Tibial artery (tissue), 4 donors: ENCODE measurements around the gene TMCC2.

Experiments used
- DNase-seq, 2 donors: peaks; one replicate each; pipeline ENCODE4 v3.0.0-alpha.2; 2019
- H3K27ac ChIP-seq, 2 donors: fragments of 200-600 bp; sonication (generic) in 1 of 2; 1 replicate in 1 of 2; 2 replicates in 1 of 2; pipeline ENCODE4 v1.5.1; 2018 to 2019; ENCODE audit warnings: mild to moderate bottlenecking in 1 of 2
- H3K27me3 ChIP-seq, 2 donors: fragments of 200-600 bp; sonication (generic) in 1 of 2; one replicate each; pipeline versions ENCODE4 v1.5.1 to v1.6.0; 2016 to 2019
- H3K36me3 ChIP-seq, 3 donors: fragments of 200-600 bp; sonication (generic) in 2 of 3; one replicate each; pipeline ENCODE4 v1.5.1; 2016 to 2019; ENCODE audit warnings: mild to moderate bottlenecking in 2 of 3
- H3K4me1 ChIP-seq, 4 donors: fragments of 200-600 bp; sonication (generic) in 2 of 4; 1 replicate in 3 of 4; 2 replicates in 1 of 4; pipeline ENCODE4 v1.5.1; 2016 to 2019
- H3K4me3 ChIP-seq, 2 donors: fragments of 200-600 bp; sonication (generic) in 1 of 2; 1 replicate in 1 of 2; 2 replicates in 1 of 2; pipeline ENCODE4 v1.5.1; 2018 to 2019; ENCODE audit warnings: mild to moderate bottlenecking in 2 of 2
- H3K9me3 ChIP-seq, 3 donors: fragments of 200-600 bp; sonication (generic) in 1 of 3; one replicate each; pipeline ENCODE4 v1.5.1; 2016 to 2019
- CTCF ChIP-seq, 2 experiments: fragments of 200-600 bp in 1 of 2; fragments of 450-650 bp in 1 of 2; IDR thresholded peaks; one replicate each; pipeline ENCODE4 v1.5.1; 2017 to 2019; ENCODE audit warnings: antibody characterized with exemption in 2 of 2, mild to moderate bottlenecking in 1 of 2, moderate library complexity in 1 of 2
- intact Hi-C: fragments of 100-400 bp; cut with DNase I; formaldehyde crosslinking; loops from one replicate; pipeline ENCODE4 v1.15.0; 2023; ENCODE audit warnings: low total_unique reads

The TMCC2 gene

GRCh38 chr1:205263580-205264190 lies 35.9 kb downstream of the TMCC2 start:
- Histone ChIP-seq H3K27ac (no peak overlapping the region), H3K4me3 (no peak overlapping the region), H3K27me3 (no peaks in the 10 kb centered on the region), H3K36me3 (peaks cover 0 to under 1% (median 0%) of the 10 kb centered on the region in 3 donors), H3K4me1 (no peaks in the 10 kb centered on the region), H3K9me3 (no peaks in the 10 kb centered on the region)
- no peak for DNase-seq
- no peak for TF ChIP-seq CTCF (IDR thresholded peaks at IDR 0.05)
- intact Hi-C loops = no loop called here

DNA sequence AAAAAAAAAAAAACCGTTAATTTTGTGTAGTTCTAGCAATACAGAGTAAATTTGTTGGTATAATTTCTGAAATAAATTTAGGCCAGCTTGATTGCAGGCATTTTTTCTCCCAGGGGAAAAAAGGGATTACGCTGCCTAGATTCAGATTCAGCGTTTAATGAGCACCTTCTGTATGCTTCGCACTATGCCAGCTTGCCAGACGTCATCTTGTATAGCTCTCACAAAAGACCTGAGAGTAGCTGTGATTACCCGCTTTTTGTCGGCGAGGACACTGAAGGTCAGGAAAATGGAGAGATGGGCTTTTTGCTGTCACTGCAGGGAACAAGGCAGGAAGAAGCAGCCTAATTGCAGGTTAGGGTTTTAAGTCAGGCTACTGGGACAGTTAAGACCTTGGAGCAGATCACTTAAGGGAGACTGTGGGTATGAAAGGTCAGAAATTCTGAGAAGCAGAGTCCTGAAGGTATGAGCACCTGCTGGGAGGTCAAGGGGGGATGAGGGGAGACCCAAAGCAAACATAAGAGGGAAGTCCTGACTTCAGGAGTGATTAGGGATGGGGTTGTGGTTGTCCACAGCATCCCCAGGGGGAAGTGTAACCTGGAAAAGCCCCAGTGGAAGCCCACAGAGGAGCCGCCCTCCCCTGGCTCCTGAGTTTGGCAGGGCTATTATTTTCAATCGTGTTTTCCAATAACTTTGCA lies 39.0 kb downstream of the TMCC2 start:
- intact Hi-C loops = no loop called here
- H3K4me1 ChIP-seq = peaks cover 0 to 11% (median 4%) of the 10 kb centered on the region in 4 donors
- H3K27ac ChIP-seq = no peak overlapping the region
- H3K9me3 ChIP-seq = no peaks in the 10 kb centered on the region
- peaks cover 3 to 31% (median 15%) of the 10 kb centered on the region in 3 donors for H3K36me3 ChIP-seq
- H3K4me3 ChIP-seq = no peak overlapping the region
- TF ChIP-seq CTCF (IDR thresholded peaks at IDR 0.05) = no peak
- H3K27me3 ChIP-seq = no peaks in the 10 kb centered on the region
- DNase-seq = no peak

GRCh38 chr1:205267306-205267902 lies 39.7 kb downstream of the TMCC2 start:
- H3K27ac ChIP-seq = no peak overlapping the region
- peaks cover 9 to 37% (median 17%) of the 10 kb centered on the region in 3 donors for H3K36me3 ChIP-seq
- no peak overlapping the region for H3K4me3 ChIP-seq
- TF ChIP-seq CTCF (IDR thresholded peaks at IDR 0.05) = no peak
- peaks cover 0 to 11% (median 4%) of the 10 kb centered on the region in 4 donors for H3K4me1 ChIP-seq
- H3K9me3 ChIP-seq = no peaks in the 10 kb centered on the region
- intact Hi-C loops = no loop called here
- no peaks in the 10 kb centered on the region for H3K27me3 ChIP-seq
- DNase-seq = no peak

DNA sequence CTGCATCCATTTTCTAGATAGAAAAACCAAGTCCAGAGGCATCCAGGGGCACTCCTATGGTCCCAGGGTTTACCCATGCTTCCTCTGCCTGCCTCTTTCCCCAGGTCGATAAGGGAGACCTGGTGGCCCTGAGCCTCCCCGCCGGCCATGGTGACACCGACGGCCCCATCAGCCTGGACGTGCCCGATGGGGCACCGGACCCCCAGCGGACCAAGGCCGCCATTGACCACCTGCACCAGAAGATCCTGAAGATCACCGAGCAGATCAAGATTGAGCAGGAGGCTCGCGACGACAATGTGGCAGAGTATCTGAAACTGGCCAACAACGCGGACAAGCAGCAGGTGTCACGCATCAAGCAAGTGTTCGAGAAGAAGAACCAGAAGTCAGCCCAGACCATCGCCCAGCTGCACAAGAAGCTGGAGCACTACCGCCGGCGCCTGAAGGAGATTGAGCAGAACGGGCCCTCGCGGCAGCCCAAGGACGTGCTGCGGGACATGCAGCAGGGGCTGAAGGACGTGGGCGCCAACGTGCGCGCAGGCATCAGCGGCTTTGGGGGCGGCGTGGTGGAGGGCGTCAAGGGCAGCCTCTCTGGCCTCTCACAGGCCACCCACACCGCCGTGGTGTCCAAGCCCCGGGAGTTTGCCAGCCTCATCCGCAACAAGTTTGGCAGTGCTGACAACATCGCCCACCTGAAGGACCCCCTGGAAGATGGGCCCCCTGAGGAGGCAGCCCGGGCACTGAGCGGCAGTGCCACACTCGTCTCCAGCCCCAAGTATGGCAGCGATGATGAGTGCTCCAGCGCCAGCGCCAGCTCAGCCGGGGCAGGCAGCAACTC lies 41.3 kb downstream of the TMCC2 start:
- DNase-seq = no peak
- peaks cover 11 to 40% (median 17%) of the 10 kb centered on the region in 3 donors for H3K36me3 ChIP-seq
- H3K27ac ChIP-seq = no peak overlapping the region
- peaks cover 0 to 11% (median 4%) of the 10 kb centered on the region in 4 donors for H3K4me1 ChIP-seq
- intact Hi-C loops = no loop called here
- no peak overlapping the region for H3K4me3 ChIP-seq
- no peaks in the 10 kb centered on the region for H3K27me3 ChIP-seq
- no peaks in the 10 kb centered on the region for H3K9me3 ChIP-seq
- no peak for TF ChIP-seq CTCF (IDR thresholded peaks at IDR 0.05)

- intact Hi-C loops = no loop called here
- no peak for DNase-seq
- Histone ChIP-seq H3K4me3 (no peak overlapping the region), H3K27me3 (no peaks in the 10 kb centered on the region), H3K4me1 (peaks cover 0 to 11% (median 4%) of the 10 kb centered on the region in 4 donors), H3K9me3 (no peaks in the 10 kb centered on the region), H3K27ac (no peak overlapping the region), H3K36me3 (peaks cover 11 to 40% (median 17%) of the 10 kb centered on the region in 3 donors)
- no peak for TF ChIP-seq CTCF (IDR thresholded peaks at IDR 0.05)
Measured at GRCh38 chr1:205269711-205270110, 42.0 kb downstream of the TMCC2 start.
